Midbrain (tissue), 1 donor: ENCODE results near the gene SEMA6D.
"Not testable (repeated sequence)": the region's sequence is repeated elsewhere in the genome, so short reads cannot be mapped to it uniquely, and the experiment has no call there.

Source experiments
- DNase-seq: peaks from one replicate; lab custom pipeline; 2025; lab: John Stamatoyannopoulos, UW

The SEMA6D gene

DNA sequence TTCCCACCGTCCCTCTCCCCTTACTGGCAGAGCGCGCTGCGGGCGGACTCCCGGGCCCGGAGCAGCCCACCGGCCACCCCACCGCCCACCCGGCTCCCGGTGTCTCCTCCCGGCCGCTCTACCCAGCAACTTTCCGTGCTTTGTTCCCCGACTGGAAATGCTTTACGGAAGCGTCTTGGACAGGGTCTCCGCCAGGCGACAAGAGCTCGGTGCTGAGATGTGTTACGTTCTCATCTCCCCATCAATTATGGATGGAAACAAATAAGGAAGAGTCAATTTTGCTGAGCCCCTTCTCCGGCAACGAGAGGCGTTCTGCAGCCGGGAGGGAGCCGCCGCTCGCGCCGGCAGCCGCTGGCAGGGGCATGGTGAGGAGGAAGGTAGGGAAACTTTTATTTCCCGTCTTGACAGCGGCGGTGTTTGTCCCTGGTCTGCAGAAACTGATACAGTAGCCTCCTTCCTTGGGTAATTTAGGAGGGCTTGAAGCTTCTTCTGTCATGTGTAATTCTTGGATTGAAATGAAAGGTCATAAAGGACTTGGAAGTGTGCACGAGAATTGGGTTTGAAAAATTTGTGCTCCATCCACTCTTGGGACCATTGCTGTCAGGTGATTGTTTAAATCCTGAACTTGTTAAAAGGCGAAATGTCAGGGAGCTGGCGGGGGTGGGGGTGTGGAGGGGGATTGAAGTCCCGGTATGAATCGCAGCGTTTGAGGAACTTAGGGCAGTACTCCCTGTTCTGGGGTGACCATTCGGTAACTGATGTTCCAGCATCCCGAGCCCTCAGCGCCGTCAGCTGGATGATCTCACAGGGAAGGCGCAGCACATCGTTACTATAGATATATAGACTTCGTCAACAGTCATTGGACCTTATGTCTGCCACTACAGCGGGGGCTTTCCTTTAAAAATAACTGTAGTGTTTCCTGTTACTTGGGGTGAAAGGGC lies 1.5 kb downstream of the SEMA6D start:
- DNase-seq = peak; percentile 75

DNA sequence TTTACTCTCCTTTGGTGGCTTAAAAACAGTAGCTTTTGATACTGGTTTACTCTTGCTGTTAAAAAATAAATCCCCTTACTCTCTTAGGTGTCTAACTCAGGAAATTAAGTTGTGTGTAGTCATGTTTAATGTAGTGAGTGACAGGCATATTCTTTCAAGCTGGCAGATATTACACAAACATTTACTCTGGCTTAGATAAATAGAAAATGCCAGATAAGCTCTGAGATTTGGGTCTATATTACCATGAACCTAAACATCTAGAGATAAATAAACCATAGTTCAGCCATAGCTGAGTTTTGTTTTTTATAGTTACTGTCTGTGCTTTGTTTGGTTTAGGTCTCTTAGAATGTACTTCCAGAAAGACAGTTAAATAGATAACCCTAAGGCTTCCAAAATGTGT lies 2.4 kb downstream of the SEMA6D start:
- no peak for DNase-seq

DNA sequence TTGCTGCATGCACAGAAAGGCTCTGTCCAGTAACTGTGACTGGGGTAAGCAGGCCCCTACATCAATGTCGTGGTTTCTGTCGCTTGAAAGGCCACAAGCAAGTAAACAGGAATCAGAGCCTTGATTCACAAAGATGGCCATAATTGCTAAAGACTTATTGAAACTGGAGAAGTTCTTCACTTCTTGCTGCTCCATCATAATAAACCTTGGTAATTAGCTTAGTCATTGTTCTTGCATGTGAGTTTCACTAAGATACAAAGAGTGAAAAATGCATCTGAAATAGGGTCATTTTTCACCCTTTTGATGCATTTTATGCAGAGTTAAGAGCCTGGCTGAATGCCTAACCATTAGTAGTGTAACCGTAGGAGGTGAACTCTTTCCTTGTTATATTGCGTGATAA lies 3.2 kb downstream of the SEMA6D start:
- DNase-seq = no peak

DNA sequence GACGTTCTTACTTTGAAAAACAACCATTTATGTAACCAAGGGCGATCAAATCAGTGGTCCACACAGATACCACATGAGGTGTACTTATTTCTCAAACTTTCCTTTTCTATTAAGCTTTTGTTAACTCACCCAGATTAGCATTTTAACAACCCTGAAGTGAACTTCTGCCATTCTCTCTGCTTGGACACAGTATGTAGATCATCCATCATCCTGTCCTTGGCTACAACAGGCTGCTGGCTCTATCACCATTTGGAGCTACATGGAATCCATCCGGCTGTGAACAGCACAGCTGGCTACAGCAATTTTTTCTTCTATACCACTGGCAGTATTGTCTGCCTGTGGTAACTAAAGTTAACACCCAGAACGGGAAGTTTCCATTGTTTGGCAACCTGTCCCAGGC lies 4.4 kb downstream of the SEMA6D start:
- DNase-seq = no peak

DNA sequence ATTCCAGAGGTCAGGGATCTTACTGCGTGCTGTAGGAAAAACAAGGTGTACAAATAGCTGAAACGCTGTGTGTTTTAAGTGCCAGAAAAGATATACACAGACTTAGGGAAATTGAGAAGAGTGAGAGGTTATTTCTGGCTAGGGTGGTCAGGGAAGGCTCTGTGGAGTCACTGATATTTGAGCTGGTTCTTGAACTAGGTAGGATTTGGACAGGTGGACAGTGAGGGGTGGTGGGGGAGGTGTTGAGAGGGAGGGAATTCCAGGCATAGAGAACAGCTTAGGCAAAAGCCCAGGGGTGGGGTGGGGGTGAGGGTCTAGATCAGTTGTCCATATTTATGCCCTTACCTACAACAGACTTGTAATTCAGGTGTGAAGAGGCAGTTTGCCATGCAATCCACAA lies 7.0 kb downstream of the SEMA6D start:
- no peak for DNase-seq

DNA sequence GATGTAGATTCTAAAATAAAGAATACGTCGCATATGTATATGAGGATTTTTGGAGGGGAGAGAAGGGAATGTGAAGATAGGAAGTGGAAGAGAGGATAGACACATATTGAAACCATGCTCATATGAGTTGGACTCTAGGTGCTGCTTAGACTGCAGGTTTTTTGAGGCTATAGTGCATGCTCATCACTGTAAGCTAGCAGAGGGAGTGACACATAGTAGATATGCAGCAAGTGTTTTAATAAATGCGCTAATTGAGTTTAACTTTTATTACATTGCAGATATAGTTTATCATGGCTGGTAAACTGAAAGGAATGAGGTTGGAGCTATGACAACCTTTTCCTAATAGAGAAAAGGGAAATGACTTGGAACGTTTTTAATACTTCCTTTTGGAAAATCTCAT lies 7.7 kb downstream of the SEMA6D start:
- DNase-seq = no peak

DNA sequence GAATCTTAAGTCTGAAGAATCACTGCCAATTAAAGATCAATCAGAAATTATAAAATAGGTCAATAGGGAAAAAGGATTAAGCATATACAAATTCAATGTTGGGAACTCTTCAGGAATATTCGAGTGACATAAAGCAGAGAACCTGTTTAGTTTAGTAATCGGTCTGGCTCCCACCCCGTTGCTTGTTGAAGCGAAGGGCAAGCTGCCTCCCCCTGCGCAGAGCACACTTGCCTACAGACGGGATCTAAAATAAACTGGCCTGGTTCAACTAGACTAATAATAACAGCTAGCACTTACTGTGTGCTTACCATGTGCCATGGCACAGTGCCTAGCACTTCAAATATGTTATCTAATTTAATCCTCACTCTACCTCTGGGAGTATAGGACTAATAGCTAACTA lies 8.6 kb downstream of the SEMA6D start:
- no peak for DNase-seq

DNA sequence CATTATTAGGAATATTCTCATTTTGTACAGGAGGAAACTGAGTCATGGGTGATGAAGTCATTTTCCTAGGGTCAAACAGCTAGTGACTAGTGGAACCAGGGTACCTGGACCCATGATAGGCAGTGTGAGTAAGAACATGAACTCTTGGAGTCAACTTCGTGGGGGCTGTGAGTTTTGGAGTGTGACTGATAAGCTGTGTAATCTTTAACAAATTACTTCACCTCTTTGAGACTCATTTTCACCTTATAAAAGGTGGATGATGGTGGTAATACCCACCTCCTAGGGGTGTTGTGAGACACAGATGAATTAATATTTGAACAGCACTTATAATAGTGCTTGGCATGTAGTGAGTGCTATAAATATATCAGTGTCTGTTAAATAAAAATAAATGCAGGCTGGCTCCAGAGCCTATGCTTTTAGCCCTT lies 9.1 kb downstream of the SEMA6D start:
- no peak for DNase-seq

DNA sequence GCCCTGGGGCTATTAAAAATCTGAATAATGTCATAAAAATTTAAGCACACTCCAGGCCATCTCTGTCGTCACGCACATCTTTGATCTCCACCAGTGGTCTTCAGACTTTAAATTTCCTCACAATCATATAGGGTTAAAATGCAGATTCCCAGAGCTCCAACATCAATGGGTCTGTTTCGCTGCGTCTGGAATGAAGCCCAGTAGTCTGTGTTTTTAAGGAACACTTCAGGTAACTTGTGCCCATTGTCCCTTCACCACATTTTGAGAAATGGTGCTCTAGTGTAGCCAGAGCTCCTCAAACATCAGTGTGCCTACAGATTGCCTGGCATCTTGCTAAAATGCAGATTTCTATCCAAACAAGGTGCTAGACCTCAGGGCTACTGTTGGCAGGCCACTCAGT lies 9.8 kb downstream of the SEMA6D start:
- DNase-seq = no peak

DNA sequence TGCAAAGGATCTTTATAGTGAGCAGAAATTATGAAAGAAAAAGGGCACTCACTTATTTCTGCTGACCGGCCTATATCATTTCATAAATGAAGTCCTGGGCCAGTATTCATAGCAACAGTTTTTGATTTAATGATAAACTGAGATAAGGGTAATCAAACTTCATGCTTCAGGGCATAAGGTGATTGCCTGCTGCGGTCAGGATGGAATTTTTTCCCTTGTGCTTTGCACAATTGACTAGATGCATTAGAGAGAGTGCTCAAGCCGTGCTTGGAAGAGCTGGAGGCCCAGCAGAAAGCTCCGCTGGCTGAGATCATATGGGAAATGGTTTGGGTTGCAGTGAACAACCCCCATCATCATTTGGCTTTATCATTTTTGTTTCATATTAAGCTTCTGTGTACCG lies 10.4 kb downstream of the SEMA6D start:
- DNase-seq = no peak

DNA sequence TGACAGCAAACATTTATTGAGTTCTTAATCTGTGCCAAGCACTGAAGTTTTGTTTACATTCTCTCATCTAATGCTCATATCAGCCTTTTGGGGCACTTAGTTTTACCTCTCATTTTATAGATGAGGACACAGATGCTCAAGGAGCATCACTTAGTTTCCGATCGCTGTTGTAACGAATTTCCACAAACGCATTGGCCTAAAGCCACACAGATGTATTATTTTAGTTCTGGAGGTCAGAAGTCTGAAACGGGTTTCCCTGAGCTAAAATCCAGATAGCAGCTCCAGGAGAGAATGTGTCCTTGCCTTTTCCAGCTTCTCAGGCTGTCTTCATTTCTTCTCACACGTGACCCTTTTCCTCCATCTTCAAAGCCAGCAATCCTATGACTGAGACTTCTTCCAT lies 11.1 kb downstream of the SEMA6D start:
- DNase-seq = no peak

DNA sequence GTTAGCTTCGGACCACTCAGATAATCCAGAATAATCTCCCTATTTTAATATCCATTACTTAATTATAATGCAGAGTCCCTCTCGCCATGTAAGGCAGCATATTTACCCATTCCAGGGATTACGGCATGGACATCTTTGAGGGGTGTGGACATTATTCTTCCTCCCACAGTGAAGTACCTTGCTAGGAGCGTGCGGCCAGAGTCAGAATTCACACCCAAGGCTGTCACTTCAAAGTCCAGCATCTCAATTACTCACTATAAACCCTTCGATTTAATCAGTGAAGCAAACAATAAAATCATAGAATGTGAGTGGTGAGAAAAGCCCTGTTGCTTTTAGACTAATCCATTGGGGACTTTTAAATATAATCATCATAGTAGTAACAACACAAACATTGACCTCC lies 11.6 kb downstream of the SEMA6D start:
- no peak for DNase-seq

DNA sequence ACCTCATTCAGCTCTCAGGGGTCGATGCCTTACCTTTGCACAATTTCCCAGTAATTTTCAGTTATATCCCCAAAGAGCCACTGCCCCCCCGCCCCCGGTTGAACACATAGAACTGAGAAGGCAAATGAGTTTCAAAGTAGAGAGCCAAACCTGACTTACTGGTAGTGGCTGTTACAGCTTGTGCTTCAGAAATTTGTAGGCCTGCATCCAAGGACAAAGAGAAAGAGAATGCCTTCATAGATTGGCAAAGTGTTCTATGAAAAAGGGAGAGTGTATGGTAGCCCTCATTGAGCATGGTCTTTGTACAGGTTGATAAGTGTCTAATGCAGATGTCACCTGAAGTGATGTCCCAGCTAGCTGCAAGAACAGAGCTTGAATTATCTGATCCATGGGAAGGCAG lies 13.9 kb downstream of the SEMA6D start:
- DNase-seq = peak; percentile 19

DNA sequence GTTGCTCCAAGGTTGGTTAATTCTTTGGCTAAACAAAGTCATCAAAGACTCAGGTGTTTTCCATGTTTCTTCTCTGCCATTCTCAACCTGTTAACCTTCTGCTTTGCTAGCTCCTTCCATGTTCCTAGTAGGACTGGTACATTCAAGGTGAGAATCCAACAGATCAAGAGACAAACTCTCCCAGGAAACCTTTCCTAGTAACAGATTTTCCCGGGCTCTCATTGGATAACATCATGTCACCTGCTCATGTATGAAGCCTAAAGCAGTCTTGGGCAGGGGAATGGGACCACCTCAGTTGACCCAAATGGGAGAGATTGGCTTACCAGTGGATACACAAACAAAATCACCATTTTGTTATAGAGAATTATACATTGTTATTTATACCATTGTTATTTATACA lies 14.9 kb downstream of the SEMA6D start:
- DNase-seq = no peak

DNA sequence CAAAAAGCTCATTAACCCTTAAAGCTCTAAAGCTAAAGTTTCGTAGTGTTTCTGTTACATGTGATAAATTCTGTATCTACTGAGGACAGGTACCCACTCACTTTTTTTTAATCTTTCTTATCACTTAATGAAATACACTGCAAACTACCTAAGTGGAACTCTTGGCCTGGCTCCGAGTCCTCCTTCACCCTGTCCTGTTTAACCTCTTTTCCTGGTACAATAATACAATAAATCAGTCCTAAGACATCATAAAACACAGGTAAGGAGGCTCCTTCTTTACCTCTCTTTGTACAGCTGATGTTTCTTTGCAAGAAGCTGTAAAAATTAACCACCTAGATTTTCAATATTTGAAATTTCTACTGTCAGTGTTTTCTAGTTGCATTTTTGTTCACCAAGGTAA lies 15.8 kb downstream of the SEMA6D start:
- DNase-seq = no peak

DNA sequence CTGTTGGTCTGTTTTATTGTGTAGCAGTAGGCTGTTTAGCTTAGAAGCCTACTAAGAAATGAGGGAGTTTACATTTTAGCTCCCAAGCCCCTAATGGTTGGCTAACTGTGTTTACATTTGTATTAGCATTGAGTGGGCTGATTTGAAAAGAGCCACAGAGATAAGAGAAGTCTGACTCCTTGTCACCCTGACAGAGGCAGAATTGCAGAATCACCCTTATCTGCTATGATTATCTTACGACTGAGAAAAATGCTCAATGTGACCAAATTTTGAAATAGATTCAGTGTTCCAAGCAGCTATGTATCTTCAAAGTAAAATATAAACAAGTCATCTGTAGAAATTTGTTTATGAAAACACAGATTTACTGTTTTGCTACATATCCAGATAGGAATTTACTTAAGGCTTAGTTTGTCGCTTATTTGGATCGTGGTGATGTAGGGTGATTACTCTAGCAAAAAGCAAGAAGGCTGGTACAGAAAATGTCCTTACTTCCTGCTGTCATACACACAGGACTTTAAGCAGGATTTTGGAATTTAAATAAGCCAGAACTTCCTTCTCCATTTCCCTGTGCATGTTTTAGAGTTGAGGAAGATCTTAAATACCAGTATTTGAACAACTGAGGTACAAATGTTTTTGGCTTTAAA lies 19.0 kb downstream of the SEMA6D start:
- no peak for DNase-seq

DNA sequence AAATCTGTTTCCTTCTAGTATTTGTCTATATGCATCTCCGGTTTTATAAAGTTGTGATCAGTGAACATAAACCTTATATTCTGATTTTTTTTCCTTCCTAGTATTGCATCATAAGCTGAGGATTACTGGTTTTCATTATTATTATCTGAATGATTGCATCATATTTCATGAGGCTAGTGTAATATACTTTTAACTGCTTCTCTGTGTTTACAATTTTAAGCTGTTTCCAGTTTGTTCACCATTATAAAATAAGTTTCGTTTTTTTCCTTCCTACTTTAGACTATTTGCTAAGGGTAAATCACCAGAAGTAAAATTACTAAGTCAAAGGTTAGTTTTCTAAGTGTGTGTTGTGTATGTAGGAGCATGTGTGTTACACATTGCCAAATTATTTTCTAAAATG lies 20.2 kb downstream of the SEMA6D start:
- no peak for DNase-seq

DNA sequence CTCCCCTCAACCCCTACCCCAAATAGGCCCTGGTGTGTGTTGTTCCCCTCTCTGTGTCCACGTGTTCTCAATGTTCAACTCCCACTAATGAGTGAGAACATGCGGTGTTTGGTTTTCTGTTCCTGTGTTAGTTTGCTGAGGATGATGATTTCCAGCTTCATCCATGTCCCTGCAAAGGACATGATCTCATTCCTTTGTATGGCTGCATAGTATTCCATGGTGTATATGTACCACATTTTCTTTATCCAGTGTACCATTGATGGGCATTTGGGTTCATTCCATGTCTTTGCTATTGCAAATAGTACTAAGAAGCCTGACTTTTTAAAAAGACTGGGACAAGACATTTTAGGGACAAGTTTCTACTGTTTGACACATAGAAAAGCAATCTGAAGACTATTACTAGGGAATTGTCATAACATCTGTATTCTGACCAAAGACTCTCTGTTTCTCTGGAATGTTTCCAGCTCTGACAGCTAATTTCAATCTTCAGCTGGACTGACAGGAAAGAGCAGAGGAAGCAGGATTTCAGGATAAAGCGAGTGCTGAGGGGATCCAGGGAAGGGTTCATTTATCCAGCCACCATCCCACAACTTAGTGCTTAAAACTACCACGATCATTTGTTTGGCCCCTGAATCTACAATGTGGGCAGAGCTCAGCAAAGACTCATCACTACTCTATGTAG lies 21.0 kb downstream of the SEMA6D start:
- not testable (repeated sequence) for DNase-seq

DNA sequence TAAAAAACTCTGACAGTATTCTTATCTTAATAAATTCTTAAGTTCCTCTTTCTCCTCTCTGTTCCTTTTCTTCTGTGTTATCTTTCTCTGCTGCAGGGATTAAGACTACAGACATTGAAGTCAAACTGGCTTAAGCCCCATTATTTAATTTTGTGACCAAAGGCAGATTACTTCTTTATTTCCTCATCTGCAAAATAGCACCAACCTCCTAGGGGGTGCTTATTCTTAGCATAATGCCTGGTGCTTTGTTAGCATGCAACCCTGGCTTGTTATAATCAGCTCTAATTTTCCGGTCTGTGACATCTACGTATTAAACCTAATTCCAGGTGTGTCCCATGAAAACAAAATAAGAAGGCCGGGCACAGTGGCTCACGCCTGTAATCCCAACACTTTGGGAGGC lies 23.8 kb downstream of the SEMA6D start:
- DNase-seq = no peak

DNA sequence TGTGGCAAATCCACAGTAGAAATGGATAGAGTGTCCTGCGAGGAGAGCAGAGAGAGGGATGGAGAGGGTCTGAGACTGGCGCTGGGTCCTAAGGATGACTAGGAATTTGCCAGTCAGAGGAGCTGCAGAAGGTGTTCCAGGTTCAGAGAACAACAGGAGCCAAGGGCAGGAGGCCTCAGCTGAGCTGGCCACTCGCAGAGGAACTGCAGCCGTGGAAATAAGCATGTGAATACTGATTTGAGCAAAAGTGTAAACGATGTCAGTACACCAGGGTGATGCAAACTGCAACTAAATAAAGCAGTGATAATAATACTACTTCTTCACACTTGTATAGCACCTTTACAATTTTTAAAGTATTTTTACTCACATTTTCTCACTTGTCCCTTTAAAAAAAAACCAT lies 24.6 kb downstream of the SEMA6D start:
- DNase-seq = no peak

DNA sequence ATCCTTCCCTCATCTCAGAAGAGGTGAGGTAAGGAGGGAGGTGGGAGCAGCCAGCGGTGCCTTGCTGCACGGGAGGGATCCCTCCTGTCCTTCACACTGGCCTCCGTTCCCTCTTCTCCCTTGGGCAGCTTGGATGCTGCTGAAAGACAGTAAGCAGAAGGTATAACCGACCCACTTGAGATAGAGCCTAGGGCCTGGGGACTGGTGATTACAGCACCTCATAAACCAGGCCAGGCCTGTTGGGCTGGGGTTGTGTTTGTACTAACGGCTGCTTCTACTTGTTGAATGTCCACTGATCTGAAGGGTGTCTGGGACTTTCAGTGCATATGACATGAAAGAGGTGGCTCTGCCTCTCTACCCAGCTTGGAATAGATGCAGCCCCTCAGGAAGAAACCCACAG lies 25.0 kb downstream of the SEMA6D start:
- no peak for DNase-seq

DNA sequence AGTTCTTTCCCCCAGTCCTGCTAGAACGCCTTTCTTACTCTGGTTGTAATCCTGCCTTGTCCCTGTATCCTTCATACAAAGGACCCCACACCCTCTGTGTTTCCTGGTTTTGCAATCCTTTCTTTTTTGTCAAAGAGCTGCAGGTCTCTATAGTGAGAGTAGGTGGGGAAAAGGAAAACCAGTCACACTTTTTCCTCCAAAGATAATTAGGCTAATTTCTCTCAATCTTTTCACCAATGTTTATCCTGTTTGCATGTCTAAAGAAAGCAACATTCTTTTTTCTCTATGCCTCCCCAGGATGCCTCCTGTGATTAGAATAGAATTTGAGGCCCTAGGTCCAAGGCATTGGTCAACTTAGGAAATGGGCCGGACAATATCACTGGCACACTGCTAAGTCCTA lies 25.4 kb downstream of the SEMA6D start:
- no peak for DNase-seq

DNA sequence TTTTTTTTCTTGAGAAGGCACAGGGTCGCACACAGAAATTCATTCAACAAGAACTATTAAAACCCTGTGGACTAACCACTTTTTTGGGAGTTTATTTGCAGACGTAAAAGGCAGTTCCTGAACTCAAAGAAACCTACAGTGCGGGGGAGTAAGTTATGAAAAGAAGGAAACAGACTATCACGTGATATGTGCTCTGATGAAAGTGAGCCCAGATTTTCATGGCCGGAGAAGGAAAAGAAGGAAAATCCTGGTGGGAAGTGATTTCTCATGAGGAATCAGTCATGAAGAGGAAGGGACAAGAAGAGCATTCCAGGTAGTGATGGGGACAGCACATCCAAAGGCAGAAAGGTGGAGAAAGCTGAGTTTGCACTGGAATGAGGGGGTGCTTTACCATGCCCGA lies 26.1 kb downstream of the SEMA6D start:
- no peak for DNase-seq
